ENCODE data around the gene EEF1AKMT3.
"Not testable (repeated sequence)": the region's sequence is repeated elsewhere in the genome, so short reads cannot be mapped to it uniquely, and the experiment has no call there.

The EEF1AKMT3 gene

DNA sequence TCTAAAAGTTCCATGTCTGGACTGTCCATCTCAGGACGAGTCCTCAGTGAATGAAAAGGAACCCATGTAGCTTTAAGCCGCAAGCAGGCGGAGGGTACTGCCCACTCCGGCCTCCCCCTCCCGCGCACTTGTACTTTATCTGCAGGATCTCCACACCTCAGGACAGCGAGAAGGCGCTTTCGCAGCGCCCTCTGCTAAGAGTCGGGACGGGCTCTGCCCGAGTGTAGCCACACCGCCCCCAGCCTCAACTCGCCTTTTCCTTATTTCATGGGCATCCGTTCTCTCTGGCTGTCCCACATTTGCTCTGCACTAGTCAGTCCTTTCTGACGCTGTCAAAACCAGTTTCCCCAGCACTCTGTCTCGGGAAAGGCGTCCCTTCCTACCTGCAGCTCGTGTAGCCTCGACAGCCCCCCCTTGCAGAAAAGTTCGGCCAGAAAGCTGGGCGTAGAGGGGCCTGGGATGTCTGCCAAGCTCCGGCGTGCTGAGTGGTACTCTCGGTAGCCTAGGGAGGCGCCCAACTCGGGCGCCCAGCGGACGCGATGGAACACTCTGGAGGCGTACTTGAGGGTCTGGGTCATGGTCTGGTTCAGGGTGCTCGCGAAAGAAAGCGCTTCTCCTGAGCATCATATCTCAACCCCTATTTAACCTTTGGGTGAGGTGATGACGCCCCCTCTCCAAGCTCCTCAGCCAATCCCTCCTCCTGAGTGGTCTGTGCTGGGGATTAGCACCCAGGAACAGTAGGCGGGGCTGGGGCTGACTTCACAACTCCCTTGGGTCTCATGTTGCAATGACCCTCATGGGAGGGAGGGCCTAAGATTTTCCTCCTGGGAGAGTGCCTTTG, 5.7 kb upstream of the EEF1AKMT3 start, which contains the start of gene CYP27B1:
Gene CYP27B1 (minus strand): TSS at position 615 of the 841 bp plus-strand sequence. CDS start 37 bp downstream, at position 578.
- DNase-seq = no peak

DNA sequence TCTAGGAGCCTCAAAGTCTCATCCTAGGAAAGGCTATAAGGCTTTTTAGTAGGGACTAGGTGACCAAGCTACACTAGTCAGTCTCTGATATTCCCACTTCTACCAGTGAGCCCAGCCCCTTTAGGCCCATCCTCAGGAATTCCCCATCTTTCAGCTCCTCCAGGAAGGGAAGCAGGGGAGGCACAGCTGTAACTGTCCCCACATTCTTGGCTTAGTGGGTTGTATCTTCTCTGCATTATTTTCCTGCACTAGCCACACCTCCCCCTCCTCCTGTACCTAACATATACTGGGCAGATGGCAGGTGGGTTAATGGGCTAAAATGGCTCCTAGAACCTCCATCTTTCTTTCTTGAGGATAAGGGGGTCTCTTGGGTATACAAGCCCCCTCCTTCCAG, 5.1 kb upstream of the EEF1AKMT3 start:
- no peak for DNase-seq

DNA sequence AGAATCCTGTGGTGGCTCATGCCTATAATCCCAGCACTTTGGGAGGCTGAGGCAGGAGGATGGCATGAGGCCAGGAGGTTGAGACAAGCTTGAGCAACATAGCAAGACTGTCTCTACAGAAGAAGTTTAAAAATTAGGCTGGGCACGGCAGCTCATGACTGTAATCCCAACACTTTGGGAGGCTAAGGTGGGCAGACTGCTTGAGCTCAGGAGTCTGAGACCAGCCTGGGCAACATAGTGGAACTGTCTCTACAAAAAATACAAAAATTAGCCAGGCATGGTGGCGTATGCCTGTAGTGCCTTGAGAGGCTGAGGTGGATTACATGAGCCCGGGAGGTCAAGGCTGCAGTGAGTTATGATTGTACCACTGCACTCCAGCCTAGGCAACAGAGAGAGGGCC, 4.5 kb upstream of the EEF1AKMT3 start:
- no peak for DNase-seq

DNA sequence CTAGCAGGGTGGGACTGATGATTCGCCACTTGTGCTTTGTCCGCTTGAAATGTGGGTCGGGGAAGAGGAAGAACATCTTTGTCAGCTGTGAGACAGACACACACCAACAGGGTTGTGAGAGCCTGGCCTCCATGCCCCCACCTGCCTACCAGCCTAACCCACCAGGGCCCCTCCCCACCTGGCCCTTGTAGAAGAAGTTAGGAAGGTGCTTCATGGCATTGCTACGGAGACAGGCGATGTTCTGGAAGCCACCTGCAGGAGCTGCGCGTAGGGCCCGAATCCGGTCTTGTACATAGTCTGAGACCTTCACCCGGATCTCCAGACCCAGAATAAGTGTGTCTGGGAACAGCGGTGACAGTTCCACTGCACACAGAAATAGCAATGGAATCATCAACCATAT, 2.8 kb upstream of the EEF1AKMT3 start:
- DNase-seq = no peak

DNA sequence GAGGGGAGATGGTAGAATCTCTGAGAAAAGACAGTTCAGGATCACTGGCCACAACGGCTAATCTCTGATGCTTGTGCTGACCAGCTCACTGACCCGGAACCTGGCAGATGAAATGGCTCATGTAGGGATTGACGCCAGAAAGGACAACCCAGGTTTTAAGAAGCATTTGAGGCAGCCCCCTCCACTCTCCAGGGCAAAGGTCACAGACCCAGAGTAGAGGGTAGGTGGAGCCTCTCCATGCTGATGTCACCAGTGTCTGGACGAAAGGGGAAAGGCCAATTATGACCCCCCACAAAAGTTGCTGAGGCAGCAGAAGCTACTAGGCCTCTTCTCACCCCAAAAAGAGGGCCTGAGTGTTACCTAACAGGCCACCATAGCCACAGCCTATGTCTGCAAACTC, 1.7 kb upstream of the EEF1AKMT3 start:
- DNase-seq = no peak

DNA sequence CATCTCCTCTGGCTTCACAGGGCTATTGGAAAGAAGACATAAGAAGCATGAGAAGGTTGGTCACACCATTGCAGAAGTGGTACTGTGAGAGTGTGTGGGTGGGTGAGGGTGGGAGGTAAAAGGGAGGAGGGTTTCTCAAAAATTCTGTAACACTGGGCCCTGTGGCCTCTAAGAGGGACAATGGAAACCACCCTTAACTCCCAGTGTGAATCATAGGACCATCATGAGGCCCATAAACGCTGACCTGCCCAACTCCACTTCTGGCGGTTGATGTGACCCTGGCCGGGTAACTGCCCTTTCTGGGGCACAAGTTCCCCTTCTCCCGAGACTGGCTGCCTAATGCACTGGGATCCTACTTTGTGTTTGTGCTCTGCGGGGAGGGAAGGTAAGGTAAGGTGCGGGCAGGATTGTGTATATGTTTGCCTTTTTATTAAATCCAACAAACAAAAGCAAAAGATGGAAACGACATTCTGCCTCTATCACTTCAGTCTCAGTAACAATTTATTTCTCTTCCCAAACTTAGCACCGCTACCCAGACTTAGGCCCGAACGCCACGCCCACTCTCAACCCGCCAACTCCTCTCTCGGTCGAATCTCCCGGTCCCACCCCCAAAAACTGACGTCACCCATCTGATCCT, 1.1 kb upstream of the EEF1AKMT3 start:
- DNase-seq = peak; percentile 95

DNA sequence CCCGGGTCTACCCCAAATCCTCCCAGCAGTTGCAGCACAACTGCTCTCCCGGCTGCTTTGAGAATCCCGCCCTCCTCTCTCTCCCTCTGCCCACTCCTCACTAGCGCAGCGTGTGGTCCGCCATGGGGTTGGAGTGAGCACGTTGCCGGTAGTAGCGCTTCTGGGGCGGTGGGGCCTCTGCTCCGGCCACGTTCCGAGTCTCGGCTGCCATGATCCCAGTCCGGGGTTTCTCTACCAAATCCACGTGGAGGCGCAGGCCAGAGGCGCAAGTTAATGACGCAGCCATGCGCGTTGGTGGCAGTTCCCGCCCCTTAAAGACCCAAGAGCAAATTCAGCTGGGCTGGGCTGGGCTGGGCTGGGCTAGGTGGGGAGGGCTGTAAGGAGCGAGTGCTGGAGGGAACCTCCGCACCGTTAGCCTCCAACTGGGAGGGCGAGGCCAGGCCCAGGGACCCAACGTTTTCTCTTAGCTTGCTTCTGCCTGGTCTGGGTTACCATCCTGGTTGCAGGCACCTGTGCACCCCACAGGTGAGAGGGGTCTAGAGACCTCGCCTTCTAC, 463 bp upstream of the EEF1AKMT3 start, which contains the start of gene METTL1:
Gene METTL1 (minus strand): TSS at position 233 of the 556 bp plus-strand sequence. CDS start 22 bp downstream, at position 211.
- peak; percentile 98 for DNase-seq

DNA sequence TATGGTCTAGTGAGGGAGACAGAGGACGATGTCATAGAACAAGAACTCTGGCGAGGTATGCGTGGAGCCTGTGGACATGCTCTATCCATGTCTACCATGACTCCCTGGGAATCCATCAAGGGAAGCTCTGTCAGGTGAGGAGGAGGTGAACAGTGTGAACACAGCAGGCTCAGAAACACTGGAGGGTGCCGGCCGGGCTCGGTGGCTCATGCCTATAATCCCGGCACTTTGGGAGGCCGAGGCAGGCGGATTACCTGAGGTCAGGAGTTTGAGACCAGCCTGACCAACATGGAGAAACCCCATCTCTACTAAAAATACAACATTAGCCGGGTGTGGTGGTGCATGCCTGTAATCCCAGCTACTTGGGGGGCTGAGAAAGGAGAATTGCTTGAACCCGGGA, 2.2 kb downstream of the EEF1AKMT3 start:
- not testable (repeated sequence) for DNase-seq

DNA sequence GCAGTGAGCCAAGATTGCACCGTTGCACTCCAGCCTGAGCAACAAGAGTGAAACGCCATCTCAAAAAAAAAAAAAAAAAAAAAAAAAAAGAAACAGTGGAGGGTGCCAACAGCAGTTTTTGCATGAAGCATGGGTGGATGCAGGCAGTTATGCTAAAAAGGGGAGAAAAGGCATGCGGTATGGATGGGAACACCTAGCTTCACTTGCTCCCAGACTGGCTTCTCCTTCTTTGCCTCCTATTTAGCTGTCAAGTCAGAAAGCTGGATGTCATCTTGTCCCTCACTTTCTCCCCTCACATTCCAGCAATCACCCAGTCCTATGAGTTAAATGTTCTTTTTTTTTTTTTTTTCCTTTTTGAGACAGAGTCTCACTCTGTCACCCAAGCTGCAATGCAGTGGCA, 2.6 kb downstream of the EEF1AKMT3 start:
- no peak for DNase-seq

DNA sequence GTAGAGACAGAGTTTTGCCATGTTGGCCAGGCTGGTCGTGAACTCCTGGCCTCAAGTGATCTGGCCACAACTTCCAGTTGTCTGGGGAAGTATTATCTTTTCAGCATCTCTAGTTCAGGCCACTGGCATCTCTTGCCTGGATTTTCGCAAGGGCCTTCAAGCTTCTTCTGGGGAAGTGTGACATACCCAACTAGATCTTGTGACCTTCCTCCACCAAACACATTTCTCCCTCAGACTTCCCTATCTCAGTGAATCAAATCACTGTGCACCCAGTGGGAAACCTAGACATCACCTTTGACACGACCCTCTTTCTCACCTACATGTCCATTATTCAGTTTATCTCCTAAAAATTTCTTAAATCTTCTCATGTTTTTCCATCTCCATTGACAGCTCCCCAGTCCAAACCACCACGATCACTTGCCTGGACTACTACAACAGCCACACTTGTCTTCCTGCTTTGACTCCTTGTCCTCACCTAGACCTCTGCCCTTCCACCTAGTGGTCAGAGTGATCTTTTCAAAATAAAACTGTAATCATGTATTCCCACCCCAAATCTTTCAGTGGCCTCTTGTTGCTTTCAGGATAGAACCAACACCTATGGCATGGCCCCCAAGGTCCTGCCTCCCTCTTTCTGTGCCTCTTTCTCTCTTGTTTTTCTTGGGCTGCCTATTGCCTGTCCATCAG, 3.3 kb downstream of the EEF1AKMT3 start:
- DNase-seq = no peak

DNA sequence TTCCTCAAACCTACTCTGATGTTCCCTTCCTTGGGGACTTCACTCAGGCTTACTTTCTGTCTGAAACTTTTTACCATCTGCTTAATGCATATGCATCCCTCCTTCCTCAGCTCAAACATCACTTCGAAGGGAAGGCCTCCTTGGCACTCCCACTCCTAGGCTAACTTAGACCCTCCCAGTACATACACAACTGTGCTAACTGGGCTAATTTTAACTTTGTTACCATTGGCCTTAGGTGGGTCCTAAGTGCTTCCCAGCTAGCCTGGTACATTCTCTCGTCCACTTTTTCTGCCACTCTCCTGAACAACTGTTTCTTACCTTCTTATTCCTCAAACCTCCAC, 3.8 kb downstream of the EEF1AKMT3 start:
- no peak for DNase-seq

DNA sequence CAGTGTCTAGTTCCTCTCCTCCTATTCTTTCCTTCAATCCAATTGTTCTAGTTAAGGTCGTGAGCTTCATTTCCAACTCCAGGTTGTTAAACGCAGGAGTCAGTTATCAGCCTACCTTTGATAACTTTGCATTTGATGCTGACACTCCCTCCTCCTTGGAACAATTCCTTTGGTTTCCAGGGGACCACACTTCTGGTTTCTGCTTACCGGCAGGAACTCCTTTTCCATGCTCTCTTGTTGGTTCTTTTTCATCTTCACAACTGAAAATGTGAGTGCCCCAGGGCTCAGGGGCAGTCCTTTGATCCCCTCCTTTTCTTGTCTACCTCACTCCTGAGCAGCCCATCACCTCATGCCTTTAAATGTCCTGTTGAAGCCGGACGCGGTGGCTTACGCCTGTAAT, 5.0 kb downstream of the EEF1AKMT3 start:
- DNase-seq = no peak

DNA sequence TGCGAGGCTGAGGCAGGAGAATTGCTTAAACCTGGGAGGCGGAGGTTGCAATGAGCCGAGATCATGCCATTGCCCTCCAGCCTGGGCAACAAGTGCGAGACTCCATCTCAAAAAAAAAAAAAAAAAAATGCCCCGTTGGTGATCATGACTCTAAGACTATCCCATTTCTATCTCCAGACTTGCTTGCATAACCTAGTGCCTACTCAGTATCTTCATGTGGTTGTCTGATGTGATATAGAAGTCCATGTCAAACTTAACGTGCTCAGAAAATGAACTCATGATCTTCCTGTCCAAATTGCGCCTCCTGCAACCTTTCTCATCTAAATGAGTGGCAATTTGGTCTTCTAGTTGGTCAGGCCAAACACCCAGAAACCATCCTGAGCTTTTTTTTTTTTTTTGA, 5.5 kb downstream of the EEF1AKMT3 start:
- DNase-seq = no peak

DNA sequence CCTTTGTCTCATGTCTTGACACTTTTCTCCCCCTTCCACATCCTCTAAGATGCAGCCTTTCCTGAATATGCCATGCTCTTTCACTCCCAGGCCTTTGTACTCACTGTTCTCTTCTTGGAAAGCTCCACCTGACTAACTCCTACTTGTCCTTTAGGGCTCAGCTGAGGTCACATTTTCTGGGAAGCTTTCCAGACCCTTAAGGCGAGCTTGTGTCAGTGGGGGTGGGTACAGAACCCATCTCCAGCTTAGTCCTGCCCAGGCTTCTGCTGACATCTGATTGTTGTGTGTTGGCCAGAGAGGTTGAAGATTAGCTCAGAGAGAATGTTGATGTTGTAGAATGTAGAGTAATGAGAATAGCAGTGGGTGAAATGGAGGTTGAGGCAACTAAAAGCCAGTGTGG, 7.3 kb downstream of the EEF1AKMT3 start:
- no peak for DNase-seq

DNA sequence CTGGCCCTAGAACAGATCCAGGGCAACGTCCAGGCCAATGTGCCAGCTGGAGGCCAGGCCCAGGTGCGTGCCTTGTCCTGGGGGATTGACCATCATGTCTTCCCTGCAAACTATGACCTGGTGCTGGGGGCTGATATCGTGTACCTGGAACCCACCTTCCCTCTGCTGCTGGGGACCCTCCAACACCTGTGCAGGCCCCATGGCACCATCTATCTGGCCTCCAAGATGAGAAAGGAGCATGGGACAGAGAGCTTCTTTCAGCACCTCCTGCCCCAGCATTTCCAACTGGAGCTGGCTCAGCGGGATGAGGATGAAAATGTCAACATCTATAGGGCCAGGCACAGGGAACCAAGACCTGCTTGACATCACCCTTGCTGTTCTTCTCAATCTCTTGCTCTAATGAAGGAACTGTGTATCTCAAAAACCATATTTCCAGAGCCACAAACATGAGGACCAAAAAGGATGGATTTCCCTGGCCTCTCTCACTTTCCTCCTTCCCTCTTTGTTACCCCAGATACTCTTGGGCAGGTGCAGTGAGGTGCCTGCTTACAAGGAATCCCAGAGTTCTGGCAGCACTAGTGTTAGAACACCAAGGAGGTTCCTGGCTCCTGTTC, 8.0 kb downstream of the EEF1AKMT3 start:
- no peak for DNase-seq

DNA sequence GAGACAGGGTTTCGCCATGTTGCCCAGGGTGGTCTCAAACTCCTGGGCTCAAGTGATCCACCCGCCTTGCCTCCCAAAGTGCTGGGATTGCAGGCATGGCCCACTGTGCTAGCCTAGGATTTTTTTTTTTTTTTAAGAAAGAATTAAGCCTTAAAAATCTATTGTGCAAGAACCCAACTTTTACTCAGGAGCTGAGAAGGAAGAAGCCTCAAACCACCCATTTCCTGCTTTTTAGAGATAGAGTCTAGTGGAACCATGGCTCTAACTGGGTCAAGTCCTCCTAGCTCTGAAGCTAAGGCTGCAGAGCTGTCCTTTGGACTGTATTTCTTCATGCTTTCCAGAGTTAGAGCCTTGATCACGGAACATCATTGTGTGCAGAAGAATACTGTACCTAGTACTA, 8.8 kb downstream of the EEF1AKMT3 start:
- no peak for DNase-seq

DNA sequence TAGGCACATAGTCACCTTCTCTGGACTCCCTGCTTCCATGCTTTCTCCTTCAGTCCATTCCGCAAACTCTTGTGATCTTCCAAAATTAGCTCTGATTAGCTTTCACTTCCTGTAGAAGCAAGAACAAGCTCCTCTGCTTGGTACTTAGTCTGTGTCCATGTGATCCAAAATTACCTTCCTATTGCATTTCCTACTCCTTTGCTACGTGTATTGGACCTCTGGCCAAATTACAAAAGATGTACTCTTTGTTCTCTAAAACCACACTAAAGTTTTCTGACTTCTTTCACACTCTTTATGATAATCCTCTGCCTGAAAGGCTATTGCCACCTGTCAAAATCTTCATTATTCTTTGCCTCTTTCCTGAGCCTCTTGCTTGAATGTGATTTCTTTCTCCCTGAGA, 9.4 kb downstream of the EEF1AKMT3 start:
- DNase-seq = no peak

DNA sequence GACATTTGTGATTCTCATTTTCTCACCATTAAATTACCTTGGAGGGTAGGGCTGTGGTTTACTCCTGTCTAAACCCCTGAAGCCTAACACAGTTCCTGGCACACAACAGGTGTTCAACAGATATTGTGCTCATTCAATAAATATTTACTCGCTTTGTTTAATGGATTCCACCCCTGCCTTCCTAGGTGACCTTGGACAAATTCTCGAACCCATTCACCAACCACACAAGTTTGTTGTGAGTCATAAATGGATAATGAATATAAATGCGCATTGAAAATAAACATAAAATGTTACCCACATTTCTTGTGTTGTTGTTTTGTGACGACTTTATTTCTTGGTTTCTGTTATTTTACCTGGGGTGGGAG, 9.8 kb downstream of the EEF1AKMT3 start:
- DNase-seq = no peak

DNA sequence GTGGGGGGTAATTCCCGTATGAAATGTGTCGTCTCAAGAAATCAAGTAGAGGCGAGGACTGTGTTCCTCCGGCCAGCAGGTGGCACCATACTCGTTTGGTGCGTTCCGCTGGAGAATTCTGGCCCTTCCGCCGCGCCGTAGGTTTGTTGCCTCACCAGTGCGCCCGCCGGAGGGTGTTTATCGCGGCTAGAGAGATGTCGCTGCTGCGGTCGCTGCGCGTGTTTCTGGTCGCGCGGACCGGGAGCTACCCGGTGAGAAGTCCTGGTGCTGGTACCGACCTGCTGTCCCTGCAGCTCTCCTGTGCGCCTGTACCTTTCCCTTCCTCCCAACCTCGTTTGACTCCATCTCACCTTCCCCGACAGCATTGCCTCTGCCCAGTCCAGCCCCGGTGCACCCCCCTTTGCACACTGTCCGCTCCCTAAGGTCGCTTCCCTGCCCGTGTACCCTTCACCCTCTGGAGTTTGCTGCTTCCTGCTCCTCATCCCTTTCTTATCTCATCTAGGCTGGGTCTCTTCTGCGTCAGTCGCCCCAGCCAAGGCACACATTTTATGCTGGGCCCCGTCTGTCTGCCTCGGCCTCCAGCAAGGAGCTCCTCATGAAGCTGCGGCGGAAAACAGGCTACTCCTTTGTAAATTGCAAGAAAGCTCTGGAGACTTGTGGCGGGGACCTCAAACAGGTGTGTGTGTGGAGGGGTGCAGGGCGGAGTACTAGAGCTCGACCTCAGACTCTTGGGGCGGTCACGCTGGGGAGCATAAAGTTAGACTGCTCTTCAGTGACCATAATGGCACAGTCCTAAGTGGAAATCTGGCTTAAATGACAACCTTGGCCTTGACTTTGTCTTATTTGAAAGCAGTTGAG, 10.4 kb downstream of the EEF1AKMT3 start, which contains the start of gene TSFM:
Gene TSFM (plus strand): TSS at position 180 of the 858 bp plus-strand sequence. CDS start 15 bp downstream, at position 195.
- DNase-seq = peak; percentile 94

DNA sequence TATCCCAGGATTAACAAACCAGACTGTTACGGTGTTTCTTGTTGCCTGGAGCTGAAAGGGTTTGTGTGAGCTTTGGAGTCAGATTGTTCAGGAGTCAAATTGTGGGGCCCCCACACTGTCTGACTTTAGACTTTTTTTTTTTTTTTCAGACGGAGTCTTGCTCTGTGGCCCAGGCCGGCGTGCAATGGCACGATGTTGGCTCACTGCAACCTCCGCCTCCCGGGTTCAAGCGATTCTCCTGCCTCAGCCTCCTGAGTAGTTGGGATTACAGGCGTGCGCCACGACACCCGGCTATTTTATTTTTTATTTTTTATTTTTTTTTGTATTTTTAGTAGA, 11.0 kb downstream of the EEF1AKMT3 start:
- no peak for DNase-seq

DNA sequence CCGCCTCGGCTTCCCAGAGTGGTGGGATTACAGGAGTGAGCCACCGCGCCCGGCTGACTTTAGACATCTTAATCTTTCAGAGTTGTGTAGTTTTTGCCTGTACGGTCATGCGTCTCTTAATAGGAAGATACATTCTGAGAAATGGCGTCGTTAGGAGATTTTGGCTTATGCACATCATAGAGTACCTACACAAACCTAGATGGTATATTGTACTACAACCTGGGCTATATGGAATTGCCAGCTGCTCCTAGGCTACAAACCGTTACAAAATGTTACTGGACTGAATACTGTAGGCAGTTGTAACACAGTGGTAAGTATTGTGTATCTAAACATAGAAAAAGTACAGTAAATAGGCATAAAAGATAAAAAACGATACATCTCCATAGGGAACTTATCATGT, 11.4 kb downstream of the EEF1AKMT3 start:
- no peak for DNase-seq

DNA sequence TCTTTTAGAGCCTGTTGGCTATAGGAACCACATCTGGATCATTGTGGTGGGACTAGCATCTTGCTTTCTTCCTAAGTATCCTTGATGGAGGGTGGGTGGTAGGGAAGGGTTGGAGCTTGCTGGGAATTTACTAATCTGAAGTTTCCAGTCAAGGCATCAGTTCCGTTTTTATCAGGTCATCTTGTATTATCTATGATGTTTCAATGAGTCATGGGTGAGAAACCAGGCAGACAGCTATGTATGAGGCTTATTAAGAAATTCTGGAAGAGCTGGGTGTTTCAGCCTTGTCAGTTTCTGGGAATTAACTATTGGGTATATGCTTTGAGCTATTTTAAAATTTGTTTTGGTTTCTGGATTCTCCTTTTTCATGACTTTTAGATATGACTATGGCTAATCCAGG, 21.5 kb downstream of the EEF1AKMT3 start:
- DNase-seq = no peak
